CD4-positive, alpha-beta T cell (primary cell): Measurements from ENCODE around the gene ULK4. TPM values are rescaled to one million over a fixed set of nuclear protein-coding genes. Genes with fewer than 3 reads are reported as not detected.

ENCODE experiments used
- ATAC-seq: fragments of 200-7000 bp; cut with Tn5 transposase; one replicate; pipeline ENCODE4 v1.10.0; 2022; ENCODE audit warnings: mild to moderate bottlenecking; ENCODE audit not compliant: poor library complexity
- CTCF ChIA-PET: fragments of 350-600 bp; sonication (Branson Sonifier 250); formaldehyde crosslinking; loops from one replicate; lab custom pipeline; 2021; ENCODE audit warnings: antibody characterized with exemption, inconsistent platforms; lab: Charles Lee
- POLR2A ChIA-PET: fragments of 350-600 bp; sonication (Branson Sonifier 250); formaldehyde crosslinking; loops from one replicate; lab custom pipeline; 2021; ENCODE audit warnings: antibody characterized with exemption, inconsistent platforms; lab: Charles Lee
- DNase-seq, 14 experiments: peaks; one replicate each; pipeline ENCODE4 v3.0.0-alpha.2; 2013 to 2020; ENCODE audit warnings: mixed read lengths in 2 of 14
- H3K27ac ChIP-seq, 2 donors: one replicate each; pipeline versions ENCODE4 v1.5.1 to v1.7.0; 2013; ENCODE audit warnings: low read length in 2 of 2, low read depth in 1 of 2, mild to moderate bottlenecking in 1 of 2
- H3K27me3 ChIP-seq, 2 experiments: 1 replicate in 1 of 2; 2 replicates in 1 of 2; pipeline versions ENCODE4 v1.6.1 to v1.7.0; 2013; ENCODE audit warnings: low read length in 2 of 2, control low read depth in 1 of 2, mild to moderate bottlenecking in 1 of 2, moderate library complexity in 1 of 2; ENCODE audit not compliant: insufficient read depth in 2 of 2, control insufficient read depth in 1 of 2
- H3K36me3 ChIP-seq: one replicate; pipeline ENCODE4 v1.6.1; 2013; ENCODE audit warnings: low read length, control low read depth; ENCODE audit not compliant: insufficient read depth
- H3K4me1 ChIP-seq: one replicate; pipeline ENCODE4 v1.6.1; 2013; ENCODE audit warnings: low read length, control low read depth; ENCODE audit not compliant: insufficient read depth
- H3K4me3 ChIP-seq: one replicate; pipeline ENCODE4 v1.5.1; 2013; ENCODE audit warnings: mild to moderate bottlenecking, low read length, moderate library complexity
- H3K9me3 ChIP-seq, 2 experiments: 1 replicate in 1 of 2; 2 replicates in 1 of 2; pipeline versions ENCODE4 v1.6.1 to v1.7.0; 2013; ENCODE audit warnings: low read length in 2 of 2, mild to moderate bottlenecking in 2 of 2, control low read depth in 1 of 2, moderate library complexity in 1 of 2; ENCODE audit not compliant: control insufficient read depth in 1 of 2, insufficient read depth in 1 of 2
- H3K27ac Mint-ChIP-seq: one replicate; pipeline ENCODE4 v1.8.0; 2020; ENCODE audit warnings: mixed read lengths
- H3K27me3 Mint-ChIP-seq: one replicate; pipeline ENCODE4 v1.8.0; 2021; ENCODE audit warnings: mixed read lengths
- H3K36me3 Mint-ChIP-seq: one replicate; pipeline ENCODE4 v1.8.0; 2021; ENCODE audit warnings: low read depth, mixed read lengths
- H3K4me1 Mint-ChIP-seq: one replicate; pipeline ENCODE4 v1.8.0; 2021; ENCODE audit warnings: low read depth, mixed read lengths
- H3K4me3 Mint-ChIP-seq: one replicate; pipeline ENCODE4 v1.8.0; 2020; ENCODE audit warnings: mild to moderate bottlenecking, mixed read lengths
- H3K9me3 Mint-ChIP-seq: one replicate; pipeline ENCODE4 v1.8.0; 2020; ENCODE audit warnings: mixed read lengths
- intact Hi-C, 2 experiments: fragments of 100-400 bp; cut with DNase I in 1 of 2; cut with micrococcal nuclease in 1 of 2; formaldehyde crosslinking; loops; one replicate each; pipeline versions ENCODE4 v1.15.1 to v1.9.0; 2023 to 2025; cut with DNase I, micrococcal nuclease
- total RNA-seq, 174 experiments: library from RNA in 2 of 174; stranded (reverse) in 2 of 174; gene quantifications; one replicate each; pipeline ENCODE4 v1.2.3 and lab custom pipeline; 2021 to 2026
- TF ChIP-seq, protein P1 (sequence below): fragments of 200-600 bp; IDR thresholded peaks from one replicate; pipeline ENCODE4 v1.8.0; 2022; ENCODE audit warnings: antibody characterized with exemption, mild to moderate bottlenecking

Gene ULK4
- total RNA-seq, 2 experiments from 2014 or later: 23.8 to 28.6 TPM

- ATAC-seq (no peak), DNase-seq (no peak)
- Histone ChIP-seq H3K4me1 (no peaks in the 10 kb centered on the region), H3K27ac (no peak overlapping the region), H3K9me3 (no peaks in the 10 kb centered on the region), H3K27me3 (no peaks in the 10 kb centered on the region), H3K36me3 (no peaks in the 10 kb centered on the region), H3K4me3 (no peak overlapping the region)
- intact Hi-C loops: no loop called here
- H3K36me3 Mint-ChIP-seq: no peaks in the 10 kb centered on the region
- no peak overlapping the region for H3K27ac Mint-ChIP-seq
- H3K4me3 Mint-ChIP-seq: no peak overlapping the region
- CTCF ChIA-PET: no interaction called here
- no peaks in the 10 kb centered on the region for H3K9me3 Mint-ChIP-seq
- TF ChIP-seq, protein P1, sequence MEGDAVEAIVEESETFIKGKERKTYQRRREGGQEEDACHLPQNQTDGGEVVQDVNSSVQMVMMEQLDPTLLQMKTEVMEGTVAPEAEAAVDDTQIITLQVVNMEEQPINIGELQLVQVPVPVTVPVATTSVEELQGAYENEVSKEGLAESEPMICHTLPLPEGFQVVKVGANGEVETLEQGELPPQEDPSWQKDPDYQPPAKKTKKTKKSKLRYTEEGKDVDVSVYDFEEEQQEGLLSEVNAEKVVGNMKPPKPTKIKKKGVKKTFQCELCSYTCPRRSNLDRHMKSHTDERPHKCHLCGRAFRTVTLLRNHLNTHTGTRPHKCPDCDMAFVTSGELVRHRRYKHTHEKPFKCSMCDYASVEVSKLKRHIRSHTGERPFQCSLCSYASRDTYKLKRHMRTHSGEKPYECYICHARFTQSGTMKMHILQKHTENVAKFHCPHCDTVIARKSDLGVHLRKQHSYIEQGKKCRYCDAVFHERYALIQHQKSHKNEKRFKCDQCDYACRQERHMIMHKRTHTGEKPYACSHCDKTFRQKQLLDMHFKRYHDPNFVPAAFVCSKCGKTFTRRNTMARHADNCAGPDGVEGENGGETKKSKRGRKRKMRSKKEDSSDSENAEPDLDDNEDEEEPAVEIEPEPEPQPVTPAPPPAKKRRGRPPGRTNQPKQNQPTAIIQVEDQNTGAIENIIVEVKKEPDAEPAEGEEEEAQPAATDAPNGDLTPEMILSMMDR: no peak
- POLR2A ChIA-PET: no interaction called here
- H3K27me3 Mint-ChIP-seq: no peaks in the 10 kb centered on the region
- H3K4me1 Mint-ChIP-seq: no peaks in the 10 kb centered on the region
These were observed 331.2 kb downstream of the ULK4 start for GRCh38 chr3:41630708-41631107.

GRCh38 chr3:41629986-41630385 lies 331.9 kb downstream of the ULK4 start:
- no peaks in the 10 kb centered on the region for H3K27me3 ChIP-seq
- ChIA-PET POLR2A (no interaction called here), CTCF (no interaction called here)
- H3K36me3 Mint-ChIP-seq: no peaks in the 10 kb centered on the region
- H3K9me3 ChIP-seq: no peaks in the 10 kb centered on the region
- no peaks in the 10 kb centered on the region for H3K4me1 ChIP-seq
- H3K27ac Mint-ChIP-seq: no peak overlapping the region
- no peak overlapping the region for H3K4me3 ChIP-seq
- DNase-seq (no peak), ATAC-seq (no peak)
- no peak overlapping the region for H3K4me3 Mint-ChIP-seq
- no peak overlapping the region for H3K27ac ChIP-seq
- H3K27me3 Mint-ChIP-seq: no peaks in the 10 kb centered on the region
- TF ChIP-seq, protein P1: no peak
- H3K9me3 Mint-ChIP-seq: no peaks in the 10 kb centered on the region
- no peaks in the 10 kb centered on the region for H3K36me3 ChIP-seq
- H3K4me1 Mint-ChIP-seq: no peaks in the 10 kb centered on the region
- intact Hi-C loops: loop anchor here in 1 of 2 experiments (10.0 kb wide), 1 partner anchor 935 kb away; no protein-coding TSS in a partner anchor

DNA sequence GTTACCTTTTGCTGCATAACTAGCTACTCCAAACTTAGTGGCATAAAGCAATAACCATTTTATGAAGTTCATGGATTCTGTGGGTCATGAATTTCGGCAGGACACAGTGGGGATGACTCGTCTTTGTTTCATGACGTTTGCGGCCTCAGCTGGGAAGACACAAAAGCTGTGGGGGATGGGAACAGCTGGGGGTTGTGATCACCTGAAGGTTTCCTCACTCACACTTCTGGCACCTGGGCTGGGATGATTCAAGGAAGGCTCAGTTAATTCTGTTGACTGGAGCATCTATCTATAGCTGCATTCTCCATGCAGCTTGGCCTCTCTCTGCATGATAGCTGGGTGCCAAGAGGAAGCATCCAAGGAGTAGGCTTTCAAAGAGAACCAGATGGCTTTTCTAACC lies 332.8 kb downstream of the ULK4 start:
- TF ChIP-seq, protein P1: no peak
- Mint-ChIP-seq H3K4me3 (no peak overlapping the region), H3K9me3 (no peaks in the 10 kb centered on the region), H3K27me3 (no peaks in the 10 kb centered on the region), H3K27ac (no peak overlapping the region), H3K36me3 (no peaks in the 10 kb centered on the region), H3K4me1 (no peaks in the 10 kb centered on the region)
- Histone ChIP-seq H3K4me3 (no peak overlapping the region), H3K27ac (no peak overlapping the region), H3K9me3 (no peaks in the 10 kb centered on the region), H3K4me1 (no peaks in the 10 kb centered on the region), H3K36me3 (no peaks in the 10 kb centered on the region), H3K27me3 (no peaks in the 10 kb centered on the region)
- intact Hi-C loops: loop anchor here in 1 of 2 experiments (10.0 kb wide), 1 partner anchor 934 kb away; no protein-coding TSS in a partner anchor
- ATAC-seq: no peak
- no peak for DNase-seq
- POLR2A ChIA-PET: no interaction called here
- CTCF ChIA-PET: no interaction called here
